A549 (cell line): ENCODE data around the gene SMIM32. TPM values are rescaled to one million over a fixed set of nuclear protein-coding genes. Genes with fewer than 3 reads are reported as not detected.

Experiments used
- ATAC-seq, 2 experiments: fragments of 200-7000 bp in 1 of 2; fragments of >200 bp in 1 of 2; cut with Nextera tagmentation in 1 of 2; cut with Tn5 transposase in 1 of 2; 3 replicates each; pipeline versions ENCODE4 v1.8.0 to v1.9.1; 2018 to 2020; ENCODE audit warnings: mild to moderate bottlenecking in 1 of 2, moderate library complexity in 1 of 2
- CTCF ChIA-PET: fragments of 300-600 bp; sonication (Branson Sonifier 250); formaldehyde crosslinking; extraction: SDS; loops from one replicate; lab custom pipeline; 2021; ENCODE audit warnings: antibody characterized with exemption, inconsistent platforms; lab: Yijun Ruan, JAX
- POLR2A ChIA-PET: fragments of 350-600 bp; formaldehyde crosslinking; extraction: SDS; loops from one replicate; lab custom pipeline; 2021; ENCODE audit warnings: antibody characterized with exemption, inconsistent platforms; lab: Yijun Ruan, JAX
- DNase-seq, 2 experiments: peaks; one replicate each; pipeline versions ENCODE4 v3.0.0 to v3.0.0-alpha.2; 2011 to 2016; ENCODE audit warnings: low read depth in 1 of 2, low spot score in 1 of 2
- FAIRE-seq: peaks from 2 replicates; lab custom pipeline; 2011; peaks lifted over from hg19 to GRCh38; lab: Jason Lieb, UNC
- H3K27ac ChIP-seq, 2 experiments: fragments of >200 bp; sonication (Bioruptor Twin); formaldehyde crosslinking; 3 replicates each; pipeline ENCODE4 v1.5.1; 2016 to 2017
- H3K4me1 ChIP-seq: fragments of >200 bp; sonication (Bioruptor Twin); formaldehyde crosslinking; 3 replicates; pipeline ENCODE4 v1.6.1; 2016
- H3K4me2 ChIP-seq: fragments of >200 bp; sonication (Bioruptor Twin); formaldehyde crosslinking; 3 replicates; pipeline ENCODE4 v1.6.1; 2016
- H3K4me3 ChIP-seq: fragments of >200 bp; sonication (Bioruptor Twin); formaldehyde crosslinking; 3 replicates; pipeline ENCODE4 v1.5.1; 2016
- H3K9me3 ChIP-seq: fragments of >200 bp; sonication (Bioruptor Twin); formaldehyde crosslinking; 3 replicates; pipeline ENCODE4 v1.6.1; 2016
- BHLHE40 ChIP-seq: IDR thresholded peaks from 2 replicates; pipeline ENCODE4 v1.6.1; 2012; ENCODE audit warnings: low read depth, low read length, inconsistent platforms
- CEBPB ChIP-seq, 2 experiments: fragments of >200 bp in 1 of 2; sonication (Bioruptor Twin) in 1 of 2; formaldehyde crosslinking in 1 of 2; IDR thresholded peaks; 2 replicates each; pipeline ENCODE4 v1.6.1; 2012 to 2016
- CHD4 ChIP-seq: fragments of 200-600 bp; sonication (generic); IDR thresholded peaks from 2 replicates; pipeline ENCODE4 v1.6.1; 2016; ENCODE audit warnings: antibody characterized with exemption, mild to moderate bottlenecking, borderline replicate concordance
- EHMT2 ChIP-seq: fragments of 200-600 bp; sonication (generic); IDR thresholded peaks from 2 replicates; pipeline ENCODE4 v1.6.1; 2016; ENCODE audit warnings: antibody characterized with exemption, low read depth, mild to moderate bottlenecking, moderate library complexity
- FOSB ChIP-seq: fragments of 250-450 bp; sonication (Bioruptor Pico); IDR thresholded peaks from 2 replicates; pipeline ENCODE4 v1.5.0; 2020; ENCODE audit warnings: mild to moderate bottlenecking, moderate library complexity
- FOSL2 ChIP-seq, 2 experiments: fragments of 450-650 bp in 1 of 2; fragments of >200 bp in 1 of 2; sonication (Bioruptor Twin) in 1 of 2; formaldehyde crosslinking; IDR thresholded peaks; 2 replicates each; pipeline versions ENCODE4 v1.5.0 to v1.6.1; 2016 to 2020; ENCODE audit warnings: mild to moderate bottlenecking in 1 of 2, moderate library complexity in 1 of 2
- GATA3 ChIP-seq: IDR thresholded peaks from 2 replicates; pipeline ENCODE4 v1.6.1; 2012; ENCODE audit warnings: borderline replicate concordance
- HDAC2 ChIP-seq: fragments of 200-600 bp; sonication (generic); IDR thresholded peaks from 2 replicates; pipeline ENCODE4 v1.6.1; 2016
- HEYL ChIP-seq: fragments of 250-450 bp; sonication (Bioruptor Pico); IDR thresholded peaks from 2 replicates; pipeline ENCODE4 v1.8.0; 2021; ENCODE audit warnings: mild to moderate bottlenecking, moderate library complexity
- HOXB13 ChIP-seq: fragments of 250-450 bp; sonication (Bioruptor Pico); IDR thresholded peaks from 2 replicates; pipeline ENCODE4 v1.5.0; 2020; ENCODE audit warnings: low read depth, mild to moderate bottlenecking, moderate library complexity
- HOXB5 ChIP-seq: fragments of 250-450 bp; sonication (Bioruptor Pico); IDR thresholded peaks from 2 replicates; pipeline ENCODE4 v1.5.0; 2020; ENCODE audit warnings: mild to moderate bottlenecking, moderate library complexity
- JUNB ChIP-seq: fragments of >200 bp; sonication (Bioruptor Twin); formaldehyde crosslinking; IDR thresholded peaks from 2 replicates; pipeline ENCODE4 v1.6.1; 2016
- KDM1A ChIP-seq: fragments of 200-600 bp; sonication (generic); IDR thresholded peaks from 2 replicates; pipeline ENCODE4 v1.6.1; 2016; ENCODE audit warnings: low read depth, mild to moderate bottlenecking
- KDM5A ChIP-seq: fragments of 200-600 bp; sonication (generic); IDR thresholded peaks from 2 replicates; pipeline ENCODE4 v1.6.1; 2016; ENCODE audit warnings: antibody characterized with exemption, mild to moderate bottlenecking
- MAFK ChIP-seq: fragments of 450-650 bp; IDR thresholded peaks from 2 replicates; pipeline ENCODE4 v1.6.1; 2014; ENCODE audit not compliant: partially characterized antibody
- MYC ChIP-seq: IDR thresholded peaks from 2 replicates; pipeline ENCODE4 v1.6.1; 2012; ENCODE audit warnings: mild to moderate bottlenecking, inconsistent platforms, low read length, improper control_type of control experiment, borderline replicate concordance
- NPAS2 ChIP-seq: fragments of 250-450 bp; sonication (Bioruptor Pico); IDR thresholded peaks from 2 replicates; pipeline ENCODE4 v1.8.0; 2022; ENCODE audit warnings: mild to moderate bottlenecking, moderate library complexity, borderline replicate concordance
- NR3C1 ChIP-seq: fragments of >200 bp; sonication (Bioruptor Twin); formaldehyde crosslinking; IDR thresholded peaks from 3 replicates; pipeline ENCODE4 v1.6.1; 2017
- PHF8 ChIP-seq: fragments of 200-600 bp; sonication (generic); IDR thresholded peaks from 2 replicates; pipeline ENCODE4 v1.6.1; 2016; ENCODE audit warnings: low read depth, mild to moderate bottlenecking, antibody characterized with exemption, moderate library complexity, borderline replicate concordance
- REST ChIP-seq: fragments of 200-600 bp; sonication (generic); IDR thresholded peaks from 2 replicates; pipeline ENCODE4 v1.6.1; 2016; ENCODE audit warnings: antibody characterized with exemption, mild to moderate bottlenecking, moderate library complexity
- RFX5 ChIP-seq: fragments of 450-650 bp; IDR thresholded peaks from 2 replicates; pipeline ENCODE4 v1.7.1; 2014; ENCODE audit warnings: antibody characterized with exemption, mild to moderate bottlenecking, moderate library complexity
- SREBF2 ChIP-seq: fragments of 450-650 bp; IDR thresholded peaks from 2 replicates; pipeline ENCODE4 v1.6.1; 2014; ENCODE audit warnings: mild to moderate bottlenecking, moderate library complexity
- TP53 ChIP-seq: fragments of 250-450 bp; sonication (Bioruptor Pico); IDR thresholded peaks from 2 replicates; pipeline ENCODE4 v1.5.0; 2021; ENCODE audit warnings: mild to moderate bottlenecking, moderate library complexity
- ZC3H11A ChIP-seq: fragments of 450-650 bp; IDR thresholded peaks from 2 replicates; pipeline ENCODE4 v1.6.1; 2014; ENCODE audit warnings: antibody characterized with exemption, mild to moderate bottlenecking
- ZSCAN20 ChIP-seq: fragments of 250-450 bp; sonication (Bioruptor Pico); IDR thresholded peaks from 2 replicates; pipeline ENCODE4 v1.8.0; 2022; ENCODE audit warnings: mild to moderate bottlenecking, moderate library complexity
- WGBS: methylation state at CpG from one replicate; pipeline ENCODE4 v1.1.6; 2017; ENCODE audit errors: missing lambda C conversion rate; 5-methylcytosine and 5-hydroxymethylcytosine counted together
- polyA plus RNA-seq, 4 experiments: library from polyadenylated mRNA; depleted of rRNA in 3 of 4; stranded (reverse); fragments of >200 nt; fragmentation: RNase III in 1 of 4; extraction: RNeasy Plus Mini Kit Qiagen cat#74134 plus additional on column Dnase treatment in 1 of 4; gene quantifications; 2 replicates in 3 of 4; 3 replicates in 1 of 4; pipeline ENCODE4 v1.2.3, GENCODE V29; 2011 to 2017
- TF ChIP-seq, protein P1 (sequence below): fragments of 250-450 bp; sonication (Bioruptor Pico); IDR thresholded peaks from 2 replicates; pipeline ENCODE4 v1.5.0; 2021; ENCODE audit warnings: mild to moderate bottlenecking, moderate library complexity, borderline replicate concordance
- TF ChIP-seq, protein P2 (sequence below): fragments of 450-650 bp; IDR thresholded peaks from 2 replicates; pipeline ENCODE4 v1.6.1; 2014; ENCODE audit warnings: antibody characterized with exemption
- TF ChIP-seq, protein P3 (sequence below): fragments of >200 bp; sonication (Bioruptor Twin); formaldehyde crosslinking; IDR thresholded peaks from 2 replicates; pipeline ENCODE4 v1.6.1; 2016

SMIM32 gene
- polyA plus RNA-seq, 2 of the 4 experiments (the other 2 are of a cell fraction), result not detected

- Histone ChIP-seq H3K4me1 (no peaks in the 10 kb centered on the region), H3K4me3 (no peak overlapping the region), H3K9me3 (no peaks in the 10 kb centered on the region), H3K4me2 (no peak overlapping the region), H3K27ac (no peak overlapping the region)
- 72% methylated on average over 3 of the region's 3 CpGs for WGBS
- no peak for FAIRE-seq
- CTCF ChIA-PET, result interaction anchor here (1.0 to 5.1 kb wide), 5 partner anchors 34 to 648 kb away, joined by 3 to 37 read pairs (median 3); partner anchors contain the start of gene SLC25A48
- ATAC-seq, result no peak
- POLR2A ChIA-PET, result no interaction called here
- DNase-seq, result no peak
- no peak for TF ChIP-seq ZSCAN20 (CRISPR knock-in tag)
- no peak for TF ChIP-seq CHD4
- TF ChIP-seq BHLHE40, result no peak
- no peak for TF ChIP-seq MAFK
- TF ChIP-seq RFX5, result no peak
- TF ChIP-seq, protein P1, sequence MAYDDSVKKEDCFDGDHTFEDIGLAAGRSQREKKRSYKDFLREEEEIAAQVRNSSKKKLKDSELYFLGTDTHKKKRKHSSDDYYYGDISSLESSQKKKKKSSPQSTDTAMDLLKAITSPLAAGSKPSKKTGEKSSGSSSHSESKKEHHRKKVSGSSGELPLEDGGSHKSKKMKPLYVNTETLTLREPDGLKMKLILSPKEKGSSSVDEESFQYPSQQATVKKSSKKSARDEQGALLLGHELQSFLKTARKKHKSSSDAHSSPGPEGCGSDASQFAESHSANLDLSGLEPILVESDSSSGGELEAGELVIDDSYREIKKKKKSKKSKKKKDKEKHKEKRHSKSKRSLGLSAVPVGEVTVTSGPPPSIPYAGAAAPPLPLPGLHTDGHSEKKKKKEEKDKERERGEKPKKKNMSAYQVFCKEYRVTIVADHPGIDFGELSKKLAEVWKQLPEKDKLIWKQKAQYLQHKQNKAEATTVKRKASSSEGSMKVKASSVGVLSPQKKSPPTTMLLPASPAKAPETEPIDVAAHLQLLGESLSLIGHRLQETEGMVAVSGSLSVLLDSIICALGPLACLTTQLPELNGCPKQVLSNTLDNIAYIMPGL (CRISPR knock-in tag), result no peak
- TF ChIP-seq MYC, result no peak
- TF ChIP-seq FOSL2 (IDR thresholded peaks at IDR 0.05), result no peak
- TF ChIP-seq FOSL2 (CRISPR knock-in tag; IDR thresholded peaks at IDR 0.05), result no peak
- no peak for TF ChIP-seq PHF8
- no peak for TF ChIP-seq GATA3
- TF ChIP-seq, protein P2, sequence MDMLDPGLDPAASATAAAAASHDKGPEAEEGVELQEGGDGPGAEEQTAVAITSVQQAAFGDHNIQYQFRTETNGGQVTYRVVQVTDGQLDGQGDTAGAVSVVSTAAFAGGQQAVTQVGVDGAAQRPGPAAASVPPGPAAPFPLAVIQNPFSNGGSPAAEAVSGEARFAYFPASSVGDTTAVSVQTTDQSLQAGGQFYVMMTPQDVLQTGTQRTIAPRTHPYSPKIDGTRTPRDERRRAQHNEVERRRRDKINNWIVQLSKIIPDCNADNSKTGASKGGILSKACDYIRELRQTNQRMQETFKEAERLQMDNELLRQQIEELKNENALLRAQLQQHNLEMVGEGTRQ, result no peak
- no peak for TF ChIP-seq HOXB5 (CRISPR knock-in tag)
- TF ChIP-seq, protein P3, sequence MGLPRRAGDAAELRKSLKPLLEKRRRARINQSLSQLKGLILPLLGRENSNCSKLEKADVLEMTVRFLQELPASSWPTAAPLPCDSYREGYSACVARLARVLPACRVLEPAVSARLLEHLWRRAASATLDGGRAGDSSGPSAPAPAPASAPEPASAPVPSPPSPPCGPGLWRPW, result no peak
- TF ChIP-seq HOXB13 (CRISPR knock-in tag), result no peak
- no peak for TF ChIP-seq FOSB
- TF ChIP-seq TP53 (CRISPR knock-in tag), result no peak
- no peak for TF ChIP-seq NR3C1
- TF ChIP-seq HDAC2, result no peak
- TF ChIP-seq SREBF2, result no peak
Measured at GRCh38 chr5:136208916-136209315, 16.0 kb upstream of the SMIM32 start.

DNA sequence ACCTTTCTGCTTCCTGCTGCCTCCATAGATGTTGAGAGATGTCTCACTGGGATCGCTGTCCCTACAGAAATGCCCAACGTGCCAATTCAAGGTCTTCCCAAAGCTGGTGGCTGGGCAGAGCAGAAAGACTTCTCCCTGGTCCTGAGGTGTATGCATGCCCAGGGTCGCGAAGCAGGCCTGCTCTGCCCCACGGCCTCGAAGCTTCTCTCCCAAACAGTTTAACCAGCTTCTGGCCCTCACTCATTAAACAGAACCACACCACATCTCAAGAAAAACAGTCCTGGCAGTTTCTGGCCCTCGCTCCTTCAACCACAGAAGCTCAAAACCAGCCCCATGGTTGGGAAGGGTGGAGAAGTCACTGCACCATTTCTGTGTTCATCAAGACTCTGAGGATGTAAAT lies 14.7 kb upstream of the SMIM32 start:
- WGBS, result 84% methylated on average over 7 of the region's 7 CpGs
- TF ChIP-seq TP53 (CRISPR knock-in tag), result no peak
- TF ChIP-seq, protein P3, result no peak
- TF ChIP-seq EHMT2, result no peak
- H3K9me3 ChIP-seq, result no peaks in the 10 kb centered on the region
- H3K4me2 ChIP-seq, result no peak overlapping the region
- no peak overlapping the region for H3K4me3 ChIP-seq
- FAIRE-seq (no peak), ATAC-seq (no peak), DNase-seq (no peak)
- CTCF ChIA-PET, result interaction anchor here (0.6 to 1.4 kb wide), 3 partner anchors 28 to 126 kb away, joined by 3 read pairs; no protein-coding TSS in a partner anchor
- H3K27ac ChIP-seq, result no peak overlapping the region
- no peaks in the 10 kb centered on the region for H3K4me1 ChIP-seq
- POLR2A ChIA-PET, result no interaction called here

GRCh38 chr5:136206361-136206760 lies 13.4 kb upstream of the SMIM32 start:
- H3K4me3 ChIP-seq, result no peak overlapping the region
- H3K4me1 ChIP-seq, result no peaks in the 10 kb centered on the region
- ChIA-PET POLR2A (no interaction called here), CTCF (no interaction called here)
- no peak for DNase-seq
- no peak for ATAC-seq
- H3K4me2 ChIP-seq, result no peak overlapping the region
- no peak overlapping the region for H3K27ac ChIP-seq
- FAIRE-seq, result no peak
- TF ChIP-seq REST (no peak), ZC3H11A (no peak), NPAS2 (no peak), CEBPB (IDR thresholded peaks at IDR 0.05) (no peak), JUNB (no peak), KDM1A (no peak), HEYL (CRISPR knock-in tag) (no peak), KDM5A (no peak)
- no peaks in the 10 kb centered on the region for H3K9me3 ChIP-seq
- WGBS, result 75% methylated on average over 5 of the region's 5 CpGs
